H54 (cell line): ENCODE results near the gene UBXN2A.

Source experiments
- DNase-seq: peaks from one replicate; pipeline ENCODE4 v3.0.0; 2011; ENCODE audit warnings: low spot score, mixed read lengths; ENCODE audit not compliant: insufficient read length
- FAIRE-seq: peaks from 3 replicates; lab custom pipeline; 2011; peaks lifted over from hg19 to GRCh38; lab: Jason Lieb, UNC
- POLR2A ChIP-seq: IDR thresholded peaks from 2 replicates; pipeline ENCODE4 v1.6.1; 2011; ENCODE audit warnings: low read depth, mild to moderate bottlenecking, low read length

UBXN2A gene

GRCh38 chr2:23954325-23955014 lies 14.2 kb downstream of the UBXN2A start:
- FAIRE-seq (no peak), DNase-seq (no peak)
- TF ChIP-seq POLR2A, result no peak

- FAIRE-seq (no peak), DNase-seq (no peak)
- TF ChIP-seq POLR2A, result no peak
These were observed 27.6 kb downstream of the UBXN2A start for GRCh38 chr2:23967846-23968245.

- DNase-seq (no peak), FAIRE-seq (no peak)
- no peak for TF ChIP-seq POLR2A
These were observed 36.6 kb downstream of the UBXN2A start for GRCh38 chr2:23976883-23977282.

GRCh38 chr2:23988371-23988770 lies 48.1 kb downstream of the UBXN2A start:
- TF ChIP-seq POLR2A, result no peak
- no peak for DNase-seq
- peak; percentile 94 for FAIRE-seq

GRCh38 chr2:23992931-23993330 lies 52.7 kb downstream of the UBXN2A start:
- TF ChIP-seq POLR2A, result no peak
- DNase-seq (no peak), FAIRE-seq (no peak)

GRCh38 chr2:23993736-23994269 lies 53.5 kb downstream of the UBXN2A start:
- DNase-seq (no peak), FAIRE-seq (no peak)
- TF ChIP-seq POLR2A, result no peak

GRCh38 chr2:23994567-23994966 lies 54.3 kb downstream of the UBXN2A start:
- DNase-seq (no peak), FAIRE-seq (no peak)
- TF ChIP-seq POLR2A, result no peak

GRCh38 chr2:24007693-24008092 lies 67.4 kb downstream of the UBXN2A start:
- FAIRE-seq (no peak), DNase-seq (no peak)
- no peak for TF ChIP-seq POLR2A

GRCh38 chr2:24008672-24009366 lies 68.6 kb downstream of the UBXN2A start:
- no peak for TF ChIP-seq POLR2A
- no peak for DNase-seq
- no peak for FAIRE-seq

GRCh38 chr2:24009367-24009679 lies 69.1 kb downstream of the UBXN2A start:
- FAIRE-seq (no peak), DNase-seq (no peak)
- TF ChIP-seq POLR2A, result no peak

- DNase-seq (no peak), FAIRE-seq (no peak)
- no peak for TF ChIP-seq POLR2A
These were observed 69.6 kb downstream of the UBXN2A start, which contains the start of gene MFSD2B for GRCh38 chr2:24009680-24010476. Gene MFSD2B (plus strand): TSS chr2:24010085. CDS start chr2:24010097, 12 bp downstream.

- no peak for FAIRE-seq
- no peak for DNase-seq
- no peak for TF ChIP-seq POLR2A
These were observed 70.4 kb downstream of the UBXN2A start for GRCh38 chr2:24010477-24011249.
